ENCODE results near the gene ST6GAL1.
"Not testable (repeated sequence)": the region's sequence is repeated elsewhere in the genome, so short reads cannot be mapped to it uniquely, and the experiment has no call there.

Gene ST6GAL1

GRCh38 chr3:186996356-186996755, 66.0 kb downstream of the ST6GAL1 start:
- peak; percentile 49 for DNase-seq

DNA sequence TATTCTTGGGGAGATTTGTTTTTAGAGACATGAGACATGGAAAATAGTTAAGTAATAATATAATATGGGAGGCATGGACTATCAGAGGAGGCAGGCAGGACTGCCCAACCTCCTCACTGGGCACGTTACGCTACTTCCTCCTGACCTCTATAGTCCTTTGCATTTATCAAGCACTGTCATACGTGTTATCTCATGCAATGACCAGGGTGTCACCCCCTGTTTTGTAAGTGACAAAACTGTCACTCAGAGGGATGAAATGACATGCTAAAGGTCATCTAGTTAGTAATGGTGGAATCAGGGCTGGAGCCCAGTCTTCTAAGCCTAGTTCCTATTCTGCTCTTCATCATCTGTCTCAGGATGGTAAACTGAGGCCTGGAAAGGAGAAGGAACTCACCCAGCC, 66.7 kb downstream of the ST6GAL1 start:
- DNase-seq, result no peak

GRCh38 chr3:186997473-186997939, 67.2 kb downstream of the ST6GAL1 start:
- no peak for DNase-seq

- DNase-seq, result no peak
Observed at GRCh38 chr3:186998937-186999368, 68.6 kb downstream of the ST6GAL1 start.

DNA sequence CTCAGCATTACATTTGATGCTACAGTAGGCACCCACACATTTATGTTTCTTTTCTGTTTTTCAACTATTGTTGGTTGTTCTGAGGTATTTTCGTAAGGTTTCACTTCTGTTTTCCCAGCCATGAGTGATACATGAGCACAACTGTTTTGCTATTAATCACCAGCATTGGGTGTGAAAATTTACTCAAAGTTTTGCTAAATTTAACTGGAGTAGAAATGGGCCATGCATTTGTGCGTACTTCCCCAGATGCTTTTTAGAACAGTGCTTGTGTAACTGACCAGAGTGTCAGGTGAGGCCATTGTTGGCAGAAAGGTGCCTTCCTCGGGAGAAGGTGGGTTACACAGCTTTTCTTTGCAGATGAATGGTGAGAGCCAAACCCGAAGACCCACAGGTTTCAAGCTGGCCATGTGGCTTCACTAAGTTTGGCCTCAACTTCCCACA, 70.4 kb downstream of the ST6GAL1 start:
- DNase-seq, result no peak

DNA sequence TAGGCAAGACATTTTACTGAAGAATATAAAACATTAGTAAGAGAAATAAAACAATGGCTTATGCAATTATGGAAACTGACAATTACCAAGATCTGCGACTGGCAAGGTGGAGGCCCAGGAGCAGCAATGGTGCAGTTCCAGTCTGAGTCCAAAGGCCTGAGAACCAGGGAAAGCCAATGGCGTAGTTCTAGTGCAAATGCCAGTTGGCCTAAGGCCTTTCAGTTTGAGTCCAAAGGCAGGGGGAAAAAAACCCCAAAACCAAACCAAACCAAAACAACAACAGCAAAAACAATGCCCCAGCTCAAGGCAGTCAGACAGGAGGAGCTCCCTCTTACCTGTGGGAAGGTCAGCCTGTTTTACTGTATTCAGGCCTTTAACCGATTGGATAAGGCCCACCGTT, 72.6 kb downstream of the ST6GAL1 start:
- no peak for DNase-seq

DNA sequence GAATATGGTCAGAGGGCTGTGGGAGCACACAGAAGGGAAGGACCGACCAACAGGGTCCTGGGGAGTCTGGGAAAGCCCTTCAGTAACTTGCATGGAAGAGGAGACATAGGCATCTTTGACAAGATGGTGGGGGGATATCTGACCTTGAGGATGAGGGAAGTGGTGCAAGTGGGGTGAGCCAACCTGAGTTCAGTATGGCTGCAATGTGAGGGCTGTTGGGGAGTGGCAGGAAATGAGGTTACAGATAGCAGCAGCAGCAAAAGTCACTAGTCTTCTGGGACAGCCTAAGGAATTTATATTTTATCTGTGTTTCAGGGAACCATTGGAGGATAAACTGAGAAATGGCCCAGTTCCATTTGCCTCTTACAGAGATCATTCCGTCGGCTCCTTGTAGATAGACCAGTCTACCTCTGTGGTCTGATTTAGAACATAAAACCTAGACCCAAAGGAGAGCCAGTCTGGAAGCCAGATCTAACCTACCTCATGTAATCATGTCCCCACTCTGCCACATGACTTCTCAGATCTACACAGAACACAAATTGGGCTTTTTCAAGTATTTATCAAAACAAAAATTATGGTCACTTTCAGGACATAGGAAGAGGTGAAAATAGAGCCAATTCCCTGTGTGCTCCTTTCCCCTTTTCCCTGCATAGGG, 75.6 kb downstream of the ST6GAL1 start:
- DNase-seq, result no peak

GRCh38 chr3:187006864-187007630, 76.7 kb downstream of the ST6GAL1 start:
- no peak for DNase-seq

- not testable (repeated sequence) for DNase-seq
Observed at GRCh38 chr3:187010382-187010781, 80.1 kb downstream of the ST6GAL1 start.

DNA sequence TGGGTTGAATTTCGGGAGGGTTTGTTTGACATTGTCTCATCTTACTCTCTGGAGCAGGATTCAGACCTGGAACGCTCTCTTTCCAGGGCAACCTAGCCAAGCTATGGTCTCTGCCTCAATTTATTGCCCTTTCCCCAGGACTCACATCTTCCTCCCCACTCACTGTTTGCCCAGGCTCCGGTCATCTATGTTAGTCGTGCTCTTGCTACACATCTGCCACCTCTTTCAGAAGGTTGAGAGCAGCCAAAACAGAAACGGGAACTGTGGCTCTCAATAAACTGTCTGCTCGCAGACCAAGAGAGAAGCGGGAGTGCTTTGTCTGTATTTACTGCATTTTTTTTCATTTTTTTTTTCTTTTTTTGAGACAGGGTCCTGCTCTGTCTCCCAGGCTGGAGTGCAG, 81.6 kb downstream of the ST6GAL1 start:
- DNase-seq, result no peak

DNA sequence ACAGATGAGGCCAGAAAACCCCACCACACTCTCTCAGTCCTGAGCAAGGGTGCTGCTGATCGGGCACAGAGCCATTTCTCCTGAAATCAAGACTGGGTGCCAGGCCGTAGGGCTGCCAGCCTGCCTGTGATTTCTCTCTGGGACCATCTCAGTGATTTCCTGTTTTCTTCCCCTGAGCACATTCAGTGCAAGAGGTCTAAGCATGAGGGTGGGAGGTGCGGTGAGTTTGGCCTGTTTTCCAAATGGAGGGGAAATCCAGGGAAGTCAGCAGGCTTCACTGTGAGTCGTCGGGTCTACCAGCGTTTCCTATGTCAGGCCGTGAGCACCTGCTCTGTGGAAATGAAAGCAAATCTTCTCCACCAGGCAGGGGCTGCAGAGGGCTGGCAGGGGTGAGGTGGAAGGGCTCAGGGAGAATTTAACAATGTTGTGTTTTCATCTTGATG, 82.3 kb downstream of the ST6GAL1 start:
- DNase-seq, result no peak

DNA sequence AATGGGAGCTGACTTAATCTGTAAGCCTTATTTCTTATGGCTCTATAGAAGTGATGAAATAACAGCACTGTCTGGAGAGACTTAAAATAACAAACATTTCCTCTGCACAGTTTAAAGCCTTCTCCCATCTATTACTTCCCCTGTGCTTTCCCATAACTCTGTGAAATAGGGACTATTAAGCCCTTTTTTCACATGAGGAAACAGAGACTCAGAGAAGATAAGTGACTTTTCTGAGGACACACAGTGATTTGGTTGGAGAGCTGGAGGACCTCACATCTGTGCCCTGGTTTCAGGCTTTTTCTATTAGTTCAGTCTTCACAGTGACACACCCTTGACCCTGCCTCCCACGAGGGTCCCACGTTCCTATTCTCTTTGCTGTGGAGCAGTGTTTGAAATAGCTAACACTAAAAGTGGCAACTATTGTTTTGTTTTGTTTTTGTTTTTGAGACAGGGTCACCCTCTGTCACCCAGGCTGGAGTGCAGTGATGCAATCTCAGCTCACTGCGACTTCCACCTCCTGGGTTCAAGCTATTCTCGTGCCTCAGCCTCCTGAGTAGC, 82.9 kb downstream of the ST6GAL1 start:
- DNase-seq, result no peak

GRCh38 chr3:187014417-187014864, 84.1 kb downstream of the ST6GAL1 start:
- DNase-seq, result no peak

GRCh38 chr3:187015903-187016638, 85.7 kb downstream of the ST6GAL1 start:
- no peak for DNase-seq

DNA sequence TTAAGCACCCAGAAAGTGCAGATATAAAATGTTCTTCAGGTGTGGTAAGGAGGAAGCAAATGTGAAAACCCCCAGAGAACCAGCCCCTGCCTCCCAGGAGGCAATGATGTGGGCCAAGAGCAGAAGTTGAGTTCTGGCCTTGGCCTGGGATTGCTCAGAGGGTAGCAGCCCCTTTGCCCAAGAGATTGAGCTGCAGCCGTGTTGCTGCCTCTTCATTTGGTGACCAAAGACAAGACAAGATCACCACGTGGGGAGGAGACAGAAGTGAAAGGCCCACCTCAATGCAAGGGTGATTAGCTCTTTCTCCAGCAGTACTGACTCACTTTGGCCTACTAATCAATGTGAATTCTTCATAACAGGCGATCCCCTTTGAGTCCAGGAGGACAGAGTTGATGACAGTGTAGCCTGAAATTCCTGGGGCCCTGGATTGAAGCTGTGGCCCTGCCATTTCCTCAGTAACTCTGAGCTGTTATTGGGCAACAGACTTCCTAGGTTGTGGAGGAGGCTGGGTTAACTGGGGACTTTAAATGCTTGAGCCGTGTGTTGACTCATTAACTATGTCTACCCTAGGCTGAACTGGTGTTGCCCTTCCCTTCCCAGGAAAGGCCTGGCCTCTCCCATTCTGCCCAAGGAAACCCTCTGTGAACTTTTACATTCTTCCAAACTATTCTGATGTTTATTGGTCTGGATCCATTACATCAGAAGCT, 86.5 kb downstream of the ST6GAL1 start:
- no peak for DNase-seq

DNA sequence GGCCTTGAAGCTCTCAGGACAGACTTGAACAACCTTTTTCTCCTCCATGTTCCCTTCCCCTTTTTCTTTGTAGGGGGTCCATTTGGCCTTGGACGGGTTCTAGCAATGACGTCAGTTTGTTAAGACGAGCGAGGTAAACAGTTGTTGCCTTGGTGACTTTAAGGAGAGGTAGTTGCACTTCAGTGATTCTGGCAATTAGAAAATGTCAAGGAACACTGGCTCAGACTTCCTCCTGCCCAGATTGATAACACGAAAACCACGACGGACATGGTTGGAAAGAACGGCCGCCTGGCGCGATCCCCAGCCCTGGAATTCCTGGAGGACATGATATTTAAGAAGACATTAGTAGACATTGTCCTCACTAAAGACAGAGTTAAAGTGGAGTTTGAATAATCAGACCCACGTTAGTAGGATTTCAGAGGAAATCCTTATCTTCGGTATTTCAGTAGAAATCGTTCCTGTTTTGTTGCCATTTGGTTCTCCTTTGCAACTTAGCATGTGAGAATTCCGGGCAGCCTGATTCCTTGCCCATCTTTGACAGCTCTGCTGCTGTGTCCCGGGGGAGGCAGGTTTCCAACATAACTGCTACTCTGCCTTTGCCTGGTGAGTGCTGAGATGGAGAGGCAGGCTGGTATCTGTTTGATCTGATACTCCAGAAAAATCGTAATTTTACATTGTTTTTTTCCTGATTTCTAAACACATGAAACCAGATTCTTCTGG, 87.3 kb downstream of the ST6GAL1 start:
- DNase-seq, result no peak

DNA sequence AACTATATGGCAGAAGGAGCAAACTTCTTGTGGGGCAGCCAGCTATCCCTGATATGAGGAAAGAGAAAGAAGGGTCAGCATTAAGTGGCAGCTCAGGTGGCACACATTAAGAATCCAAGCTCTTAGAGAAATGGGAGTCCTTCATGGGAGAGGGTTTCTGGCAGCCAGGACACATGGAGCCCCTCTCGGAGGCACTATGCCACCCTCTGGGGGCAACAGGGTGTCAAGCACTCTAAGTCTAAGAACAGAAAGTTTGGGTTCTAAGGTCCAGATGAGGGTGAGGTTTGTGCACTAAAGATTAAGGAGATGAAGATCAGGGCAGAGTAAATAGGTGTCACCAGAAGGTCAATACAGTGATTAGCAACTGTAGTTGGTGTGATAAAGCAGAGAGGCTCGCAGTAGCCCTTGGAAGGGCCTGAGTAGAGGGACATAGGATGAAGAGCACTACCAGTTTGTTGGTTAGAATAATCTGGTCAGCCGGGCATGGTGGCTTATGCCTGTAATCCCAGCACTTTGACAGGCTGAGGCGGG, 89.3 kb downstream of the ST6GAL1 start:
- no peak for DNase-seq

- DNase-seq, result no peak
Observed at GRCh38 chr3:187020376-187020775, 90.0 kb downstream of the ST6GAL1 start.

- no peak for DNase-seq
Observed at GRCh38 chr3:187021748-187022402, 91.5 kb downstream of the ST6GAL1 start.

GRCh38 chr3:187022403-187023029, 92.2 kb downstream of the ST6GAL1 start:
- no peak for DNase-seq
